Measurements from ENCODE around the gene PMPCA.
A peak's percentile ranks its signal among the peaks of the same experiment; 100 is the strongest.
"Not testable (repeated sequence)": the region's sequence is repeated elsewhere in the genome, so short reads cannot be mapped to it uniquely, and the experiment has no call there.

PMPCA gene

DNA sequence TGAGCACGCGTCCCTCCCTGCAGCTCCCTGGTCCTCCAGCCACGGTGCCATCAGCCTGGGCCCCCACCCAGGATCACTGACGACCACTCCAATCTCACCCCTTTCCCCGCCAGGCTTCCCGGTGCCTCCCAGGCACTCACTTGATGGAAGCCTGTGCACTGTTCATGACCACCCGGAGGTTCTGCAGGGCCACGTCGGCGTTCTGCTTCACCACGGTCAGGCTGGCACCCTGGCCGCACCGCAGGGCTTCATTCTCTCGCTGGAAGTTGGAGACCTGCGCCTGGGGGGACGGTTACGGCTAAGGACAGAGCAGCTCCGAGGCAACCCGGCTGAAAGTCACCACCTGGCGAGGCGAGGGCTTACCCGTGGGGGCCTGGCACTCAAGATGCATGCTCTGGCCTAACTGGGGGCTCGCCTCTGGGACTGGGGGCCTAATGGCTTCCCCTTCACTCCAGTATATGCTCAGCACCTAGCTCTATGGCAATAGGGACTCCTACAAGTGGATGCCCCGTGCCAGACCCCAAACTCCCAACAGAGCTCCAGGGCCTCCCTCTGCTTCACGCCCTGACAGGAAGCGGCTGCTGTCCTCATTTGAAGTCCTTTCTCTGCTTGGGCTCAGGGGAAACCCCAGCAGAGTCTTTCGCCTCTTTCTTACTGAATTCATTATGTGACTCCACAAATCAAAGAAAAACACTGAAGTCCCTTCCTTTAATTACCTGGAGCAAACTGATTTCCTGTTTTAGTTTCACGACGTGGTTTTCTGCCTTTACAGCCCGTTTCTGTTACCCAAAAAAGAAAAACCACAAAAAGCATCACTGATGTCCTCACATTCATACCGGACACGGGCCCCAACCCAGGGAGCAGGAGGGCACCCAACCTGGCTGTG, 6.3 kb upstream of the PMPCA start:
- Histone ChIP-seq H3K36me3 (replicated peaks; ENCODE audit: low read depth, low read length) (peaks cover 42% of the 10 kb centered on the region), H4K20me1 (ENCODE audit: insufficient read depth, low read length) (peaks cover 3% of the 10 kb centered on the region; the same call in 1 of the 2 replicates), H3K27me3 (ENCODE audit: low read depth, low read length) (no peaks in the 10 kb centered on the region), H3K4me1 (ENCODE audit: low read length) (peaks cover 54% of the 10 kb centered on the region), H3K4me3 (ENCODE audit: low read length) (peak overlapping the region; percentile 66), H2AFZ (ENCODE audit: low read depth, low read length) (no peak overlapping the region), H3K27ac (ENCODE audit: low read length) (peak overlapping the region; percentile 94), H3K4me2 (ENCODE audit: low read length) (peak overlapping the region; percentile 68), H3K9ac (ENCODE audit: low read length) (peak overlapping the region; percentile 72), H3K9me3 (ENCODE audit: insufficient read depth, low read length) (no peaks in the 10 kb centered on the region), H3K79me2 (ENCODE audit: low read length) (peaks cover 49% of the 10 kb centered on the region)
- TF ChIP-seq EZH2phosphoT487 (IDR thresholded peaks at IDR 0.05; ENCODE audit: low read depth) (no peak), CTCF (IDR thresholded peaks at IDR 0.05; ENCODE audit: low read depth, low read length) (no peak)

GRCh38 chr9:136404801-136405136, 5.7 kb upstream of the PMPCA start:
- Histone ChIP-seq H4K20me1 (ENCODE audit: insufficient read depth, low read length) (no peaks in the 10 kb centered on the region), H3K79me2 (ENCODE audit: low read length) (peaks cover 49% of the 10 kb centered on the region), H2AFZ (ENCODE audit: low read depth, low read length) (no peak overlapping the region), H3K4me3 (ENCODE audit: low read length) (peak overlapping the region; percentile 47), H3K27me3 (ENCODE audit: low read depth, low read length) (no peaks in the 10 kb centered on the region), H3K9ac (ENCODE audit: low read length) (peak overlapping the region; percentile 72), H3K4me2 (ENCODE audit: low read length) (peak overlapping the region; percentile 68), H3K9me3 (ENCODE audit: insufficient read depth, low read length) (no peaks in the 10 kb centered on the region), H3K36me3 (replicated peaks; ENCODE audit: low read depth, low read length) (peaks cover 42% of the 10 kb centered on the region), H3K4me1 (ENCODE audit: low read length) (peaks cover 54% of the 10 kb centered on the region), H3K27ac (ENCODE audit: low read length) (peak overlapping the region; percentile 94)
- no peak for TF ChIP-seq EZH2phosphoT487 (IDR thresholded peaks at IDR 0.05; ENCODE audit: low read depth)
- no peak for TF ChIP-seq CTCF (IDR thresholded peaks at IDR 0.05; ENCODE audit: low read depth, low read length)

DNA sequence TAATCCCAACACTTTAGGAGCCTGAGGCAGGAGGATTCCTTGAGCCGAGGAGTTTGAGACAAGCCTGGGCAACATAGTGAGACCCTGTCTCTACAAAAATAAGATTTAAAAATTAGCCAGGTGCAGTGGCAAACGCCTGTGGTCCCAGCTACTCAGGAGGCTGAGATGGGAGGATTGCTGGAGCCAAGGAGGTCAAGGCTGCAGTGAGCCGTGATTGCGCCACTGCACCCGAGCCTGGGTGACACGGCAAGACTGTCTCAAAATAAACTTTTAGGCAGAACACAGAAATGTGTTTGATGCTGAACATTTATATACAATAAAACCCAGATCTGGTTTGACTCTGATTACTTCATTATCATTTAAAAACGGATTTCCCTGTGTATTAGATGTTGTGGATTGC, 5.0 kb upstream of the PMPCA start:
- Histone ChIP-seq H3K4me3 (ENCODE audit: low read length) (peak overlapping the region; percentile 47; the same call in 1 of the 2 replicates), H3K27me3 (ENCODE audit: low read depth, low read length) (no peaks in the 10 kb centered on the region), H3K79me2 (ENCODE audit: low read length) (peaks cover 52% of the 10 kb centered on the region), H3K27ac (ENCODE audit: low read length) (peak overlapping the region; percentile 94), H3K9ac (ENCODE audit: low read length) (peak overlapping the region; percentile 72; the same call in 1 of the 2 replicates), H3K4me1 (ENCODE audit: low read length) (peaks cover 51% of the 10 kb centered on the region), H2AFZ (ENCODE audit: low read depth, low read length) (no peak overlapping the region), H4K20me1 (ENCODE audit: insufficient read depth, low read length) (no peaks in the 10 kb centered on the region), H3K36me3 (replicated peaks; ENCODE audit: low read depth, low read length) (peaks cover 42% of the 10 kb centered on the region), H3K4me2 (ENCODE audit: low read length) (peak overlapping the region; percentile 68), H3K9me3 (ENCODE audit: insufficient read depth, low read length) (no peaks in the 10 kb centered on the region)
- TF ChIP-seq EZH2phosphoT487 (IDR thresholded peaks at IDR 0.05; ENCODE audit: low read depth) (no peak), CTCF (IDR thresholded peaks at IDR 0.05; ENCODE audit: low read depth, low read length) (no peak)

DNA sequence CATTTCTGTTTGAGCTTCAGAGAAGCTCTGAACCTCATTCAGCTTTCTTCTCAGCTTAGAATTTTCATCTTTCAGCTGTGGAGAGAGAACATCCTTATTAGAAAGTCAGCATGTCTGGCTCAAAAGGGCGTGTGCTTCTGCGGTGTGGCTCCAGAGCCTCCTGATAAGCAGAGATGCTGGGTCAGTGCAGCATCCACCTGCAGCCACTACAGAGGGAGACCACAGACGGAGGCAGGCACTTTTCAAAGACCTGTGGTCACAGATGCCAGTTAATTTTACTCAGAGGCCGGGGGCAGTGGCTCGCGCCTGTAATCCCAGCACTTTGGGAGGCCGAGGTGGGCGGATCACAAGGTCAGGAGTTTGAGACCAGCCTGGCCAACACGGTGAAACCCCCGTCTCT, 4.6 kb upstream of the PMPCA start:
- peaks cover 42% of the 10 kb centered on the region for H3K36me3 ChIP-seq (replicated peaks; ENCODE audit: low read depth, low read length)
- not testable (repeated sequence) for H3K9me3 ChIP-seq (ENCODE audit: insufficient read depth, low read length)

GRCh38 chr9:136407061-136407460, 3.4 kb upstream of the PMPCA start:
- not testable (repeated sequence) for H3K27ac ChIP-seq (ENCODE audit: low read length); H2AFZ ChIP-seq (ENCODE audit: low read depth, low read length); H3K4me2 ChIP-seq (ENCODE audit: low read length); H3K27me3 ChIP-seq (ENCODE audit: low read depth, low read length); H3K9ac ChIP-seq (ENCODE audit: low read length); H3K4me3 ChIP-seq (ENCODE audit: low read length); H3K9me3 ChIP-seq (ENCODE audit: insufficient read depth, low read length)
- H3K79me2 ChIP-seq (ENCODE audit: low read length), result peaks cover 68% of the 10 kb centered on the region
- H3K36me3 ChIP-seq (replicated peaks; ENCODE audit: low read depth, low read length), result peaks cover 39% of the 10 kb centered on the region
- peaks cover 57% of the 10 kb centered on the region for H3K4me1 ChIP-seq (ENCODE audit: low read length)
- H4K20me1 ChIP-seq (ENCODE audit: insufficient read depth, low read length), result peaks cover 11% of the 10 kb centered on the region

More for the DNA sequence above, 4.6 kb upstream of the PMPCA start:
- Histone ChIP-seq H3K4me2 (ENCODE audit: low read length) (peak overlapping the region; percentile 68; the same call in 1 of the 2 replicates), H3K27ac (ENCODE audit: low read length) (peak overlapping the region; percentile 94), H3K79me2 (ENCODE audit: low read length) (peaks cover 56% of the 10 kb centered on the region), H3K9ac (ENCODE audit: low read length) (peak overlapping the region; percentile 3; the same call in 1 of the 2 replicates), H3K4me1 (ENCODE audit: low read length) (peaks cover 47% of the 10 kb centered on the region)
- not testable (repeated sequence) for H3K4me3 ChIP-seq (ENCODE audit: low read length); H3K27me3 ChIP-seq (ENCODE audit: low read depth, low read length); H4K20me1 ChIP-seq (ENCODE audit: insufficient read depth, low read length); H2AFZ ChIP-seq (ENCODE audit: low read depth, low read length)

Measured in OCI-LY3 (cell line).